Esophagus squamous epithelium (tissue), 4 donors: ENCODE results near the gene NOL12.

ENCODE experiments used
- POLR2A ChIP-seq, 4 donors: fragments of 450-650 bp; IDR thresholded peaks; one replicate each; pipeline ENCODE4 v1.6.1; 2017; ENCODE audit warnings: antibody characterized with exemption in 4 of 4, mild to moderate bottlenecking in 4 of 4, moderate library complexity in 3 of 4
- TF ChIP-seq, protein P1 (sequence below), 6 experiments: fragments of 450-650 bp in 4 of 6; fragments of 200-600 bp in 2 of 6; sonication (generic) in 2 of 6; IDR thresholded peaks; one replicate each; pipeline ENCODE4 v1.5.1; 2016 to 2019; ENCODE audit warnings: antibody characterized with exemption in 6 of 6, mild to moderate bottlenecking in 4 of 6, moderate library complexity in 4 of 6

DNA sequence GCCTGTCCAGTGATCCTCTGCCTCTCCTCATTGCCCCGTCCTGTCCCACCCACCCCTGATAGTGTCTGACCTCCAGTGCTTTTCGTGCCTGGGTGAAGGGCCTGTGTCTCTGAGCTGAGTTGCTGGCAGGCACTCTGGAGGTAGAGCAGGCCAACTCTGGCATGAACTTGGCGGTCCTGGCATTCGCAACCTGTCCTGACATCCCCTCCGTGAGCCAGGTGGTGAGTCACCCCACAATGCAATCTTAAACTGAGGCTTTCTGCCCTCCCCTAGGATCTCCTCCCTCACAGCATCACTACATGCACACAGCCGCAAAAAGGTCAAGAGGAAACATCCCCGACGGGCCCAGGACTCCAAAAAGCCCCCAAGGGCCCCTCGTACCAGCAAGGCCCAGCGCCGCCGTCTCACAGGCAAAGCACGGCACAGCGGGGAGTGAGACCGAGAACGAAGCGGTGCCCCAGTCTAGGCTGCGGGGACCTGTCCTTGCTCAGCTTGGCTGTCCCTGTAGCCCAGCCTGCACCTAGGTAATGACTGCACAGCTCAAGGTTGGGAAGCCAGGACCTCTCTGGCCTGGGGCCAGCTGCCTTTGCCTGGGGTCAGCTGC lies 4.9 kb downstream of the NOL12 start:
- TF ChIP-seq, protein P1, sequence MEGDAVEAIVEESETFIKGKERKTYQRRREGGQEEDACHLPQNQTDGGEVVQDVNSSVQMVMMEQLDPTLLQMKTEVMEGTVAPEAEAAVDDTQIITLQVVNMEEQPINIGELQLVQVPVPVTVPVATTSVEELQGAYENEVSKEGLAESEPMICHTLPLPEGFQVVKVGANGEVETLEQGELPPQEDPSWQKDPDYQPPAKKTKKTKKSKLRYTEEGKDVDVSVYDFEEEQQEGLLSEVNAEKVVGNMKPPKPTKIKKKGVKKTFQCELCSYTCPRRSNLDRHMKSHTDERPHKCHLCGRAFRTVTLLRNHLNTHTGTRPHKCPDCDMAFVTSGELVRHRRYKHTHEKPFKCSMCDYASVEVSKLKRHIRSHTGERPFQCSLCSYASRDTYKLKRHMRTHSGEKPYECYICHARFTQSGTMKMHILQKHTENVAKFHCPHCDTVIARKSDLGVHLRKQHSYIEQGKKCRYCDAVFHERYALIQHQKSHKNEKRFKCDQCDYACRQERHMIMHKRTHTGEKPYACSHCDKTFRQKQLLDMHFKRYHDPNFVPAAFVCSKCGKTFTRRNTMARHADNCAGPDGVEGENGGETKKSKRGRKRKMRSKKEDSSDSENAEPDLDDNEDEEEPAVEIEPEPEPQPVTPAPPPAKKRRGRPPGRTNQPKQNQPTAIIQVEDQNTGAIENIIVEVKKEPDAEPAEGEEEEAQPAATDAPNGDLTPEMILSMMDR (IDR thresholded peaks at IDR 0.05), result no peak
- TF ChIP-seq POLR2A (IDR thresholded peaks at IDR 0.05), result no peak
